HG02678 (cell line): ENCODE measurements around the gene SMAD5.

ENCODE experiments used
- ATAC-seq: cut with Tn5 transposase; IDR thresholded peaks from one replicate; pipeline ENCODE4 v1.9.1; 2021; ENCODE audit warnings: mild to moderate bottlenecking, moderate library complexity; ENCODE audit not compliant: unreplicated experiment

Gene SMAD5

GRCh38 chr5:136132557-136133221 is at the start of gene SMAD5:
Gene SMAD5 (plus strand): TSS chr5:136132845. CDS start chr5:136153761, 20,916 bp downstream.
- peak; percentile 92 for ATAC-seq

- ATAC-seq: no peak
These were observed 47.9 kb upstream of the SMAD5 start for GRCh38 chr5:136084698-136085097.

GRCh38 chr5:136086783-136087566 is 45.7 kb upstream of the SMAD5 start:
- no peak for ATAC-seq

- ATAC-seq: no peak
These were observed 44.4 kb upstream of the SMAD5 start for GRCh38 chr5:136087961-136088871.

GRCh38 chr5:136089791-136090190 is 42.9 kb upstream of the SMAD5 start:
- ATAC-seq: no peak

- ATAC-seq: no peak
These were observed 42.3 kb upstream of the SMAD5 start for GRCh38 chr5:136090319-136090718.

GRCh38 chr5:136094189-136094912 is 38.3 kb upstream of the SMAD5 start:
- ATAC-seq: no peak

GRCh38 chr5:136094913-136095641 is 37.6 kb upstream of the SMAD5 start:
- ATAC-seq: no peak

GRCh38 chr5:136098176-136098575 is 34.5 kb upstream of the SMAD5 start:
- ATAC-seq: no peak

GRCh38 chr5:136099870-136100269 is 32.8 kb upstream of the SMAD5 start:
- ATAC-seq: no peak

- ATAC-seq: no peak
These were observed 30.8 kb upstream of the SMAD5 start for GRCh38 chr5:136101884-136102283.

- peak; percentile 72 for ATAC-seq
These were observed 29.5 kb upstream of the SMAD5 start for GRCh38 chr5:136103118-136103517.

- no peak for ATAC-seq
These were observed 28.2 kb upstream of the SMAD5 start for GRCh38 chr5:136104306-136104965.

- ATAC-seq: no peak
These were observed 26.2 kb upstream of the SMAD5 start for GRCh38 chr5:136106351-136107031.

- ATAC-seq: peak; percentile 66
These were observed 24.4 kb upstream of the SMAD5 start for GRCh38 chr5:136108180-136108611.

- ATAC-seq: no peak
These were observed 23.9 kb upstream of the SMAD5 start for GRCh38 chr5:136108766-136109165.

- ATAC-seq: no peak
These were observed 23.1 kb upstream of the SMAD5 start for GRCh38 chr5:136109453-136110135.

- ATAC-seq: no peak
These were observed 19.0 kb upstream of the SMAD5 start for GRCh38 chr5:136113606-136114005.
